ENCODE data around the gene ZNF385D. TPM values are rescaled to one million over a fixed set of nuclear protein-coding genes. Genes with fewer than 3 reads are reported as not detected.

Gene ZNF385D
- total RNA-seq, 1 experiment from 2014 or later, result not detected

- no peaks in the 10 kb centered on the region for H3K27me3 ChIP-seq (replicated peaks; ENCODE audit: insufficient read depth, low read depth, low read length, poor library complexity)
- H3K9me3 ChIP-seq (ENCODE audit: low read depth, low read length, poor library complexity, severe bottlenecking), result peaks cover 11% of the 10 kb centered on the region
- no peak overlapping the region for H3K4me3 ChIP-seq (ENCODE audit: low read depth, low read length, poor library complexity, severe bottlenecking)
- H3K27ac ChIP-seq (ENCODE audit: low read depth, low read length, poor library complexity, severe bottlenecking), result no peak overlapping the region
- no peaks in the 10 kb centered on the region for H3K4me1 ChIP-seq (ENCODE audit: insufficient read depth, low read length, poor library complexity, severe bottlenecking)
- POLR2A ChIA-PET (ENCODE audit: low non-redundant PET), result no interaction called here
- intact Hi-C loops (cut with micrococcal nuclease; ENCODE audit: unreplicated experiment), result no loop called here
- TF ChIP-seq EZH2 (IDR thresholded peaks at IDR 0.05; ENCODE audit: borderline replicate concordance, low read depth, low read length, poor library complexity, severe bottlenecking) (no peak), CTCF (conservative IDR thresholded peaks at IDR 0.05; ENCODE audit: low read depth, low read length) (no peak)
- CTCF ChIA-PET, result no interaction called here
- BruUV-seq (replicated peaks), result no TSS peak
- no peaks in the 10 kb centered on the region for H3K36me3 ChIP-seq (ENCODE audit: insufficient read depth, low read length, poor library complexity, severe bottlenecking)
- DNase-seq (ENCODE audit: low spot score), result no peak
These were observed 21.0 kb downstream of the ZNF385D start for GRCh38 chr3:21729888-21730459.

- POLR2A ChIA-PET (ENCODE audit: low non-redundant PET), result no interaction called here
- H3K4me3 ChIP-seq (ENCODE audit: low read depth, low read length, poor library complexity, severe bottlenecking), result no peak overlapping the region
- peaks cover 6% of the 10 kb centered on the region for H3K9me3 ChIP-seq (ENCODE audit: low read depth, low read length, poor library complexity, severe bottlenecking)
- TF ChIP-seq CTCF (conservative IDR thresholded peaks at IDR 0.05; ENCODE audit: low read depth, low read length), result no peak
- TF ChIP-seq EZH2 (IDR thresholded peaks at IDR 0.05; ENCODE audit: borderline replicate concordance, low read depth, low read length, poor library complexity, severe bottlenecking), result no peak
- CTCF ChIA-PET, result no interaction called here
- intact Hi-C loops (cut with micrococcal nuclease; ENCODE audit: unreplicated experiment), result no loop called here
- H3K27ac ChIP-seq (ENCODE audit: low read depth, low read length, poor library complexity, severe bottlenecking), result no peak overlapping the region
- no peak for DNase-seq (ENCODE audit: low spot score)
- no TSS peak for BruUV-seq (replicated peaks)
- no peaks in the 10 kb centered on the region for H3K36me3 ChIP-seq (ENCODE audit: insufficient read depth, low read length, poor library complexity, severe bottlenecking)
- H3K4me1 ChIP-seq (ENCODE audit: insufficient read depth, low read length, poor library complexity, severe bottlenecking), result no peaks in the 10 kb centered on the region
- H3K27me3 ChIP-seq (replicated peaks; ENCODE audit: insufficient read depth, low read depth, low read length, poor library complexity), result no peaks in the 10 kb centered on the region
These were observed 21.7 kb downstream of the ZNF385D start for GRCh38 chr3:21729331-21729730.

GRCh38 chr3:21722768-21723167 lies 28.2 kb downstream of the ZNF385D start:
- CTCF ChIA-PET, result no interaction called here
- TF ChIP-seq EZH2 (IDR thresholded peaks at IDR 0.05; ENCODE audit: borderline replicate concordance, low read depth, low read length, poor library complexity, severe bottlenecking) (no peak), CTCF (conservative IDR thresholded peaks at IDR 0.05; ENCODE audit: low read depth, low read length) (no peak)
- BruUV-seq (replicated peaks), result no TSS peak
- Histone ChIP-seq H3K27ac (ENCODE audit: low read depth, low read length, poor library complexity, severe bottlenecking) (no peak overlapping the region), H3K27me3 (replicated peaks; ENCODE audit: insufficient read depth, low read depth, low read length, poor library complexity) (no peaks in the 10 kb centered on the region), H3K4me1 (ENCODE audit: insufficient read depth, low read length, poor library complexity, severe bottlenecking) (no peaks in the 10 kb centered on the region), H3K36me3 (ENCODE audit: insufficient read depth, low read length, poor library complexity, severe bottlenecking) (no peaks in the 10 kb centered on the region), H3K4me3 (ENCODE audit: low read depth, low read length, poor library complexity, severe bottlenecking) (no peak overlapping the region), H3K9me3 (ENCODE audit: low read depth, low read length, poor library complexity, severe bottlenecking) (peaks cover 15% of the 10 kb centered on the region)
- POLR2A ChIA-PET (ENCODE audit: low non-redundant PET), result no interaction called here
- no peak for DNase-seq (ENCODE audit: low spot score)
- intact Hi-C loops (cut with micrococcal nuclease; ENCODE audit: unreplicated experiment), result no loop called here
